Right ventricle myocardium inferior (tissue), 1 donor: ENCODE measurements around the gene FIBP. TPM values are rescaled to one million over a fixed set of nuclear protein-coding genes. Genes with fewer than 3 reads are reported as not detected.
A peak's percentile ranks its signal among the peaks of the same experiment; 100 is the strongest.

Source experiments
- ATAC-seq: fragments of 200-7000 bp; cut with Tn5 transposase; one replicate; pipeline ENCODE4 v1.9.1; 2020; ENCODE audit warnings: mild to moderate bottlenecking, moderate library complexity
- DNase-seq: peaks from one replicate; pipeline ENCODE4 v3.0.0; 2021; ENCODE audit errors: missing footprints
- intact Hi-C: fragments of 100-400 bp; cut with DNase I; formaldehyde crosslinking; loops from one replicate; pipeline ENCODE4 v1.11.0; 2022
- total RNA-seq: library from RNA; stranded (reverse); fragmentation: NEBNext Ultra II Directional; extraction: Animal tissue kit (Norgen Biotek cat#: 25700); gene quantifications from one replicate; pipeline ENCODE4 v1.2.1, GENCODE V29; 2021
- donor health status: DM: no; HTN: yes; CAD: no; lungs with severe emphysema.

The FIBP gene
- total RNA-seq, 1 donor from 2014 or later = 44.7 TPM

DNA sequence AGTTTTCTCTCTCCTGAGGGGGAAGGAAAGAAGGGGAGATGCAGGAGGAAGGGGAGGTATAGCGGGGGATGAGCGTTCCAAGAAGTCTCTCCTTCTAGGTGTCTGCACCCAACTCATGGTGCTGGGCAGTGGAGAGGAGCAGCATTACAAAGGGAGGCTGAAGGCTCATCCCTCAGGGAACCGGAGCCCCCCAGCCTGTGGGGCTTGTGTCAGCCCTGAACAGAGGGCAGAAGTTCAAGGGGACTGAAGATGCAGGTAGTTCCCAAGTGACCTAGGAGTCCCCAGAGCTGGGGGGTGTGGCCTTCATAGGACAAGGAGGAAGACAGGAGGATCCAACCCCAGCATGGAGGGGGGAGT lies 28.8 kb upstream of the FIBP start:
- intact Hi-C loops = no loop called here
- ATAC-seq = no peak
- no peak for DNase-seq

DNA sequence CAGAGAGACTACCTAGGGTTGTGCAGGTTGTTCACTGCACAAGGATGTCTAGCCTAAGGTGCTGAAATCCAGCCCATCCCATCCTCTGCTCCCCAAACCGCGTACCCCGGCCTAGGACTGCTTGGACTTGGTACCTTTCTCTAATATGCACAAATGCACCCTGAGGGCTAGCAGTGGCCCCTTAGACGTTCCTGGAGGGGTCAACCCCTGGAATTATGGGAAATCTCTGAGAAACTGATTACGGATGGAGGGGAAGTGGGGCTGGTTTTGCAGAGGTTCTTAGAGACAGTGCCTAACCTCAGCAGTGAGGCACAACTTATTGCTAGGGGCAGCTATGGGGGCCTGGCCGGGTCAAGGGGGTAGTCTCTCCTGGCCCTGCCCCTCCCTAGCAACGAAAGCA lies 28.1 kb upstream of the FIBP start:
- no peak for DNase-seq

DNA sequence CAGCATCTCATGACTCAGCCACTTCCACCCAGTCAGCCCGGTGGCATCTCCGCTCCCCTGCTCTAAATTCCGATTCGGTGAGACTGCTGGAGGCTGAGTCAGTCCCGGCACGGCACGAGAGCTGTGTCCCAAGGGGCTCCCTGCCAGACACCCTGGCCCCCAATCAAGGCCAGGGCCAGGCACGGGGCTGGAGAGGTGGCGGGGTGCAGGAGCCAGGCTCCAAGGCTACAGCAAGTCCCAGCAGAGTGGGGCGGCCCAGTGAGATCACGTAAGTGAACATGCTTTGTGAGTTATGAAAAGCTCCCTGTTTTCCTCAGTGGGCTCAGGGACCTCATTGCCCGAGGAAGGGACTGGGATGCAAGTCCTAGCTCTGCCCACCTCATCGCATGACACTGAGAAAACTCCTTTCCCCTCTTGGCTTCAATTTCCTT lies 27.6 kb upstream of the FIBP start:
- peak; percentile 71 for DNase-seq
- peak; percentile 23 for ATAC-seq
- intact Hi-C loops = loop anchor here (1.0 kb wide), 1 partner anchor 26 kb away; the partner anchor contains the start of gene CCDC85B

More for the DNA sequence above, 28.1 kb upstream of the FIBP start:
- intact Hi-C loops = loop anchor here (1.0 kb wide), 1 partner anchor 26 kb away; the partner anchor contains the start of gene CCDC85B
- no peak for ATAC-seq

DNA sequence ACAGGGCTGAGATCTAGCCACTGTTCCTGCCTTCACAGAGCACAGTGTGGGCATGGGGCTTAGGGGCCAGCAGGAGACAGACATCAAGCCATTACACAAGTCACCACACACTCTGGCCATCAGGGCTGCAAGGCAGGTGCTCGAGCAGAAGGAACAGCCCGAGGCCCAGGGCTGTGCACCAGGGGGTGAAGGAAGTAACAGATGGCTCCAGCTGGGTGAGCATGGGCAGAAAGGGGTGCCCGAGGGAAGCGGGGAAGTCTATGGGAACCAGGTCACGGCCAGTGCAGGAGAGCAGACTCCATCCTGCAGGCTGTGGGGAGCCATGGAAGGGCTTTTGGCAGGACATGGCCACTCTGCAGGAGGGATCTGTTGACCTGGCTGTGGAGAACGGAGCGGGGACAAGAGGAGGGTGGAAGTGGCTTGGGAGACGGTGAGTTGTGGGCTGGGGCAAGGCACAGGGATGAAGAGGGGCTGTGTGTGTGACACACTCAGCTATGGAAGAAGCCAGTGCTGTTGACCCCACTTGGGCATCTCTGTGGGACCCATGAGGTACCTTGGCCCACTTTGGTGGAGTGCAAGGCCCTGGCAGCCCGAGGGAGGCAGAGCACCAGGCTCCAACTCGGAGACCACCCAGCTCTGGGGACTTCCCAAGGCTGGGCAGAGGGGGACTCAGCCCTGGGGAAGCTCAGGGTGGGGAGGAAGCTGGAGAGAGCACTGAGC lies 27.0 kb upstream of the FIBP start:
- DNase-seq (no peak), ATAC-seq (no peak)
- intact Hi-C loops = no loop called here

DNA sequence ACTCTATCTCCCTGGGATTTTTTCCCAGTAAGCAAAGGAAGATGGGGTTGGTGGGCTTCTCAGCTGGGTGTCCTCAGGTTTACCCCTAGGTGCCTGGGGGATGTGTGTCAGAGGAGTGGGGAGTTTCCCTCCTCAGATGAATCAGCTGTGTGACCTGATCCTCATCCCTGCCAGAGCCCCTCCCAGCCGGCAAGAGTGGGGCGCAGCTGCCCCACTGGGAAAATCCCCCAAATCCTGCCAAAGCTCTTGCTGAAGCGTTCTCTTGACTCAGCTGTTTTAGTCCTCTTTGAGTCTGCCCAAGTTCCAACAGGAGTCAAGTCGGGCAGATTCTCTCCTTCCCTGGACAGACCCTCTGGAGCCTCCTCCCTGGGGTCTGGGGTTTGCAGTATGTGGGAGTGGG lies 24.6 kb upstream of the FIBP start:
- ATAC-seq (no peak), DNase-seq (no peak)
- intact Hi-C loops = no loop called here

DNA sequence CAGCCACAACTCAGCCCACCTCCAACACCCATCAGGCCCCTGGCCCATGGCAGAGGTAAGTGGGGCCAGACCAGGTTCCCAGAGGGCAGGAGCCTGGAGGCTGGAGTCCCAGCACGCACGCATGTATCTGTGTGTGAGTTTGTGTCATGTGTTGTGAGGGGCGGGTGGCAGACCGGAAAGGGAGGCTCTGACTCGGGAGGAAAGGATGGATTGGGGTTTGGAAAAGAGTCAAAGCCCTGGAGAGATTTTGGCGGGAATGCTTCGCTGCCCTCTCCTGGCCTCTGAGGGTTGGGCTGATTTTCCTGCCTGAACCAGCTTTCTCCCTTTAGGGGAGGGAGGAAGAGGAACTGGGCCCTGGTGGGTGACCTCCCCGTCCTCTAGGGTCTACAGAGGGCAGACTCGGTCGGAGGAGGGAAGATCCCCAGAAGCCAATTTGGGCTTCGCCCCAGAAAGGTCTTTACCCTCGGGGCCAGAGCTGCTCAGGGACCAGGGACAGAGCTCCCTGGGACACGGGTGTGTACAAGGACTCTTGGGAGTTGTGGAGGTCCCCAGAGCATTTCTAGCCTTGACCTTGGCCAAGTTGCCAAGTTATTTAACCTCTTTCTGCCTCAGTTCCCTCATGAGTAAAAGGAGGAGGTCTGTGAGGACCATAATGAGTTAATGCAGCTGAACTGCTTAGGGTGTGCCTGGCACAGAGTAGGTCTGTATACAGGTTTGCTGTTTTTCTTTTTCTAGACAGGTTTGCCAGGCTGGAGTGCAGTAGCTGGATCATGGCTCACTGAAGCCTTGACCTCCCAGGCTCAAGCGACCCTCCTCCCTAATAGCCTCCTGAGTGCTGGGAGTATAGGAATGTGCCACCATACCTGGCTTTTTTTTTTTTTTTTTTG lies 23.7 kb upstream of the FIBP start:
- DNase-seq (no peak), ATAC-seq (peak; percentile 37)
- intact Hi-C loops = no loop called here

DNA sequence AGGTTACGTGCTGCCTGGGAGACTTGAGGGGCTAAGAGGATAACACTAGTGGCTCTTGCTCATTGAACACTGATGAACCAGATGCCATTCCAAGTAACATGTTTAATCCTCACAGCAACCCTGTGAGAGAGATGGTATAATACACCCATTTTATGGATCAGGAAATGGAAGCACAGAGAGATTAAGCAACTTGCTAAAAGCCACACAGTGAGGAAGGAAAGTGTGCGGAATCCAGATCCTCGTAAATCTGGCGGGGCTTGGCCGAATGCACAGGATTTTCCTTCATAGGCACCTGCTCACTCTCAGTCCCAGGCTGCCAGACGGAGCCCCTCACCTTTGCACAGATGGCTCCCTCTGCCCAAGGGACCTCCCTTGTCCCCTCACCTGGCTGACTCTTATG lies 19.6 kb upstream of the FIBP start:
- ATAC-seq = no peak
- intact Hi-C loops = no loop called here
- DNase-seq = peak; percentile 22

DNA sequence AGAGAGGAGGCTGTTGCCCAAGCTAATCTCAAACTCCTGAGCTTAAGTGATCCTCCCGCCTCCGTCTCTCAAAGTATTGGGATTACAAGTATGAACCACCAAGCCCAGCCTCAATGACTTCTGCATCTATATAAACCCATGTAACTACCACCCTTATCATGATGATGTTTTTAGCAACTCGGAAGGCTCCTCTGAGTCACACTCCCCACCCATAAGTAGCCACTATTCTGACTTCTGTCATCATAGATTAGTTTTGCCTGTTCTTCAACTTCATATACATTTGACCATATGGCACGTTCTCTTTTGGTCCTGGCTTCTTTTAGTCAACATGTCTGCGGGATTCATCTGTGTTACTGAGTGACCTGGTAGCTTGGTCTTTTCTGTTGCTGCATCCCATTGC lies 18.3 kb upstream of the FIBP start:
- ATAC-seq (no peak), DNase-seq (no peak)
- intact Hi-C loops = no loop called here

DNA sequence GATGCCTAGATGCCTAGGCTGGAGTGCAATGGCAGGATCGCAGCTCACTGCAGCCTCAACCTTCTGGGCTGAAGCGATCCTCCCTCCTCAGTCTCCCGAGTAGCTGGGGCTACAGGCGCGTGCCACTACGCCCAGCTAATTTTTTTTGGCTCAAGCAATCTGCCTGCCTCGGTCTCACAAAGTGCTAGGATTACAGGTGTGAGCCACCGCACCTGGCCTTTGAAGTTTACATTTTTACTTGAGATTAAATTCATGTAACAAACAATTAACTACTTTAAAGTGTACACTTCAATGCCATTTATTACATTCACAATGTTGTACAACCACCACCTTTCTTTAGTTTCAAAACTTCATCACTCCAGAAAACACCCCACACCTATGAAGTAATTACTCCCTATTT lies 15.4 kb upstream of the FIBP start:
- ATAC-seq (no peak), DNase-seq (no peak)
- intact Hi-C loops = no loop called here

DNA sequence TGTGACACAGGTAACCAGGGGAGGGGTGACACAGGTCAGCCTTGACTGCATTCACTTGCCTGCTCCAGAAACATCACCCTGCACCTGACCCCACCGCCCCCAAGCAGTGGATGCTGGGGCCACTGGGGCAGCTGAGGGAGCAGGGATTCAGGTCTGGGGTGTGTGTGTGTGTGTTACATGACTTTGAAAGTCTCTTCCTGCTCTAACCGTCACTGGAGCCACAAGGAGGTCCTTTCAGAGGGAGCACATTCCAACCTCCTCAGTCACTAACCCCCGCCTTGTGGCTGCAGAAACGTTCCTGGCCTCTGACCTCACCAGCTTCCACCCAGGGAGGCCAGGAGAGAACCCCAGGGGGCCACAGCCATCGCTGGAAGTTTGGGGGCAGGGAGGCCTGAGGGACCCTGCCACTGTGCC lies 14.8 kb upstream of the FIBP start:
- intact Hi-C loops = no loop called here
- no peak for DNase-seq

DNA sequence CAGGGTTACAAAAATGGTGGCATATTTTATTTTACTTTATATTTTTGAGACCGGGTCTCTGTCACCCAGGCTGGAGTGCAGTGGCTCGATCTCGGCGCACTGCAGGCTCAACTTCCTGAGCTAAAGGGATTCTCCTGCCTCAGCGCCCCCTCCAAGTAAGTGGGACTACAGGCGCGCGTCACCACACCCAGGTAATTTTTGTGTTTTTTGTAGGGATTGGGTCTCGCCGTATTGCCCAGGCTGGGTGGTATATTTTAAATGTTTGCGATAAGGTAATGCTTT lies 12.6 kb upstream of the FIBP start:
- no peak for ATAC-seq
- no peak for DNase-seq
- intact Hi-C loops = no loop called here

More for the DNA sequence above, 14.8 kb upstream of the FIBP start:
- ATAC-seq = no peak

DNA sequence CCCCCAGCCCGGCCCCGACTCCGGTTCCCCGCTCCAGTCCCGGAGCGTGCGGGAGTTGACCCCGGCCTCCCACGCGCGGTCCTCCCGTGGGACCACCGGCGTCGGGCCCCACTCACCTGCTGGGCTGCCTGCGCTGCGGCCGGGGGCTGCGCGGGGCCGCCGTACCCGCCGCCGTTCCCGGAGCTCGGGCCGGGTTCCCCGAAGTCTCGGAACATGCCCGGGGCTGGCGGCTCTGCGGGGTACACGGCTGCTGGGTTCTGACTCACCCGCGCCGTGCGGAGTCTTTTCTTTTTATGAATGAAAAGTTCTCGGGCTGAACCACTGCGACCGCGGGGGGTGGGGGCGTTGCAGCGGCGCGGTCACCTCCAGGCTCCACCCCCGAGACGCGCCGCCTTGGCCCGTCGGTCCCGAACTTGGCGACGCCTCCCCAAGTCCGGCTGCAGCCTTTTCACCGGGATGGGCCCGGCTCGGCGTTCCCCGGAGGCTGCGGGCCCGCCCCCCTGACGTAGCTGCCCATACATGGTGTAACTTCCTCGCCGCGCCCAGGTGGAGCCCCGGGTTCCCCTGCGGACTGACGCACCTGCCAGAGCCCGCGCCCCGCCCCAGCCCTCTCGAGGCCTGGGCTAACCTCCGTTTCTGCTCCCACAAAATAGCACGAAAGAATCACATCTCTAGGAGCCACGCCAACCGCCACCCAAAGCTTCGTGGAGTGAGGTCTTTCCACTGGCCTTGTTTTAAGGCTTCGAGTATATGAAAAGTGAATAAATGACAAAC lies 12.0 kb upstream of the FIBP start, which contains the start of gene FOSL1:
TSS of gene FOSL1 (minus strand) at position 264 of the 774 bp plus-strand sequence. CDS start at position 215, 49 bp downstream.
- ATAC-seq (peak; percentile 90), DNase-seq (peak; percentile 91)
- intact Hi-C loops = no loop called here

DNA sequence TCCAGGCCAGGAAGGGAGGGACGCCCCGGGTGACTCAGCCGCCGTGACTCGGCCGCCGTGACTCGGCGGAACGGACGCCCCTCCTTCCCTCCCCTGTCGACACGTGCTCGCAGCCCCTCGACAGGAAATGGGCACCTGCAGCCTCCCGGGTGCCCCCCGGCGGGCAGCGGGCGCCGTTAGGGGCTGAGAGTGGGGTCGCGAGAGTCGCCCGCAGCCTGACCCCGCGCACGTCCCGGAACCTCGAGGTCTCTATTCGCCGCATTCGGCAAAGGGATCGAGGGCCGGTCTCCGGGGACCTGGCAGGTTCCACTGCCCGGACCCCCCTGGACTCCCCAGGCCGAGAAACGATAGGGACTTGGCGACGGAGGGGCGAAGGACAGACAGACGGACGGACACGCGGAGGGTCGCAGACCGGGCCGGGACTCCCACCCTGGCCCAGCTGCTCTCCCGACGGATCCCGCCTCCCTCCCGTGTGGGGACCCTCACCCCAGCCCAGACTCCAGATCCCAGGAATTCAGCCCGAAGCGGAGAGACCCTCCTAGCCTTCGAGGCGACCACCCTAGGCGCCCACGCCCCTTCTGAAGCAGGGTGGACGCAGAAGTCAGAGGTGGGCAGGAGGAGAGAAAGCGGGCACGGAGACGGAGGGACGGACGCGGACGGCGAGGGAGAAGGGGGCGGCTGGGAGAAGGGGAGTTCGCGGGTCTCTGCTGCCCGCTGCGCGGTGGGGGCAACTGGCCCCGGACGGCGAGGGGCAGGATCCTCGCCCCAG lies 11.3 kb upstream of the FIBP start:
- DNase-seq = peak; percentile 83
- intact Hi-C loops = no loop called here
- ATAC-seq = no peak

DNA sequence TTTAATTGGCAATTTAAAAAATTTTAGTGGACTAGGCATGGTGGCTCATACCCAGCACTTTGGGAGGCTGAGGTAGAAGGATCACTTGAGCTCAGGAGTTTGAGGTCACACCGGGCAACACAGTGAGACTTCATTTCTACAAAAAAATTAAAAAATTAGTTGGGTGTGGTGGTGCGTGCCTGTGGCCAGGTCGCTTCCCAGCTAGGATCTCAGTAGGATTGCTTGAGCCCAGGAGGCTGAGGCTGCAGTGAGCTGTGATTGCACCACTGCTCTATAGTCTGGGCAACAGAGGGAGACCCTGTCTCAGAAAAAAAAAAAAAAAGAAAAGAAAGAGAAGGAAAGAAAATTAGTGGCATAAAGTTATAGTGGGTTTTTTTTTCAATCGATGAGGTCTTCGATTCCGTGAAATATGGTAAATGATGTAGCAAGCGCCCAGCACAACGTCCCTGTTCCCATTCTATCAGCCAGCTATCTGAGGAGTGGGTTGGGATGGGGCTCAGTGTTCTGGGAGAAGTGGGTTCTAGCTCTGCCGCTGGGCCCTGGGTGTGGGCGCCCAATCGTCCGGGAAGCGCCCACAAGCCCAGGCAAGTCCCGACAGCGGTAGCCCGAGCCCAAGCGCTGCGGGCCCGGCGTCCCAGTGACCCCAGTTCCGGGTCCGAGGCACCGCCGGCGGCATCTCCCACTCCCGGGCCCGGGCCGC lies 10.5 kb upstream of the FIBP start:
- intact Hi-C loops = no loop called here
- ATAC-seq (no peak), DNase-seq (no peak)

DNA sequence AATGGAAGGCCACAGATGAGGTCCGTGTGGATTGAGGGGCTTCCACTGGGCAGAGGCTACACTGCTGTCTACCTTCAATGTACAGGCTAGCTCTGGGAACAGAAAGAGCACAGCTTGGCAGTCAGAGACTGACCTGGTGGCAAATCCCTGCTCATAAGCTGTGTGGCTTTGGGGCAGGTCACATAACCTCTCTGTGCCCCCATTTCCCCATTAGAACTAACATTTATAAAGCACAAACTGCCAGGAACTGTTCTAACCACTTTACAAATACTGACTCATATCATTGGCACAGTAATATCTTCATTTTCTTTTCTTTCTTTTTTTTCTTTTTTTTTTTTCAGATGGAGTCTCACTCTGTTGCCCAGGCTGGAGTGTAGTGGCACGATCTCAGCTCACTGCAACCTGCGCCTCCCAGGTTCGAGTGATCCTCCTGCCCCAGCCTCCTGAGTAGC lies 8.8 kb upstream of the FIBP start:
- ATAC-seq (no peak), DNase-seq (no peak)
- intact Hi-C loops = no loop called here

DNA sequence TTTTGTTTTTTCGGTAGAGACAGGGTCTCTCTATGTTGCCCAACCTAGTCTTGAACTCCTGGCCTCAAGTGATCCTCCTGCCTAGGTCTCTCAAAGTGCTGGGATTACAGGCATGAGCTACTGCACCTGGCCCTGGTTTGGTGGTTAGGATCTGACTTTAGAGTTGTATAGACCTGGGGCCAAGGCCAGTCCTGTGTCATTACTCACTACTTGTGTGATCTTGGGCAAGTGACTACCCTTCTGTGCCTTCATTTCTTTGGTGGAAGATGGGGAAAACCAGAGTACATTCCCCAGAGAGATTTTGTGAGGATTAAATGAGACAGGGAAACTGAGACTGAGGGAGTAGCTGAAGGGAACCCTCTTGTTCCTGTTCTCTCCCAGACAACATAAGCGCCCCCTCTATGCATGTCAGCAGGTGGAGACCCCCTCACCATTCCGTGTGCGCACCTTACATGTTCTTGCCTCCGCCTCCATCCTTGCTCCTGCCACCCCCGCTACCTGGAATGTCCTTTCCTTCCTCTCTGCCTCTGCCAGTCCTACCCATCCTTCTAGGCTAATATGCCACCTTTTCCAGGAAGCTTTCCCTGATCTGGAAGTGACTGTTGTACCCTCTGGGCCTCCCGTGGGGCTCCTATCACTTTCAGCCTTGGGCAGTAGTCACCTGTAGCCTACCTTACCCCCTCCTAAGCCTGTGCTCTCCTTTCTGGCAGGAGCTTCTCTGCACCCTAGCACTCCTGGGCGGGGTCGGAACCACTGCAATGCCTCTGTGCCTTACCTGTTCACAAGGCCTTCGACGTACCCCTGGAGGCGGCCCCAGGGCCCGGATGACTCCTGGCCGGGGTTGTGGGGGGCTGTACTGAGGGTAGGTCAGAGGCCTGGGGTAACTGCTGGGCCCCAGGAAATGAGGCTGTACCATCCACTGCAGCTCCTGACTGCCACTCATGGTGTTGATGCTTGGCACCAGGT lies 8.0 kb upstream of the FIBP start:
- DNase-seq (no peak), ATAC-seq (no peak)
- intact Hi-C loops = no loop called here

DNA sequence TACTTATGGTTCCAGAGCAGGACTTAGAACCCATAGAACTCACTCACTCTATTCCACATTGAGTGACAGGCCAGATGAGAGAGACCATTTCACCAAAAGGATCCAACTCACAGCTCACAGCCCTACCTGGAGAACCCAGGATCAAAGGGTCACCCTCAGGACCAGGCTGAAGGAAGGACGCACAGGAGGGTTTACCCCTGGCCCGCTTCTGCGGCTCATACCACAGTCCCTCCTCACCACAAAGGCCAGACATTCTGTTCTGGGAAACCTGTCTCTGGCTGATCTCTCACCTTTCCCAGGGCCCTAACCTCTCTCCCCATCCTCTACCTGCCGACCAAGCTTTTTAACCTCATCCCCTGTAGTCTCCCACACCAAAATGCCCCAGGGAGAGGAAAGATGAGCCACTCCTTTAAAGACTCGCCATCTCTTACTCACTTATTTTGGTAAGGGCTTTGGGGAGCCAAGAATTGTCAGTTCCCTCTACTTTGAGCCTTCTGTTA lies 7.3 kb upstream of the FIBP start:
- ATAC-seq (no peak), DNase-seq (no peak)

More for the DNA sequence above, 7.3 kb upstream of the FIBP start:
- intact Hi-C loops = no loop called here
